Measurements from ENCODE around the gene FIGN. TPM values are rescaled to one million over a fixed set of nuclear protein-coding genes. Genes with fewer than 3 reads are reported as not detected.

The FIGN gene
- total and polyA plus RNA-seq, 10 of the 15 experiments (the other 5 are each of a cell fraction or from before 2014, with no cell fraction given): under 0.01 to 0.01 TPM; not detected in 8

DNA sequence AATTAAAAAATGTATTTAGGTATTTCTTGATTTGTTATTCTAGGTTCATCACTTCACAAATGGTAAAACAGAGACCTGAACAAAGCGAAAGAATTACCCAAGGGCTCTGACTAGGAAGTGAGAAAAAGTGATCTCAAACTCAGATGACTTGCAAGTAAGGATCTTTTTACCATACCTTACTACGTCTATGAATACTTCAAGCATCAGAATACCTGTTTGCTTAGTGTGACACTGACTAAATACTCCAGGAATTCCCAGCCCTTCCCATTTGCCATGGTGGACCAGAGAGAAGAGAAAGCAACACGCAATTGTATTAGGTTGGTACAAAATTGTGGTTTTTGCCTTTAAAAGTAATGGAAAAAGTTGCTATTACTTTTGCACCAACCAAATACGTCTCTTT, 35.8 kb upstream of the FIGN start:
- CTCF ChIA-PET: no interaction called here

More for the DNA sequence above, 35.8 kb upstream of the FIGN start:
- RAD21 ChIA-PET (ENCODE audit: unreplicated experiment): no interaction called here
- Histone ChIP-seq H3K4me1 (ENCODE audit: control insufficient read depth, insufficient read depth, low read length) (no peaks in the 10 kb centered on the region), H3K27ac (ENCODE audit: control insufficient read depth, insufficient read depth) (no peak overlapping the region), H3K36me3 (ENCODE audit: control insufficient read depth in 2 of 2, insufficient read depth in 2 of 2, low read length in 1 of 2) (no peaks in the 10 kb centered on the region), H3K27me3 (replicated peaks in 1 of 2; ENCODE audit: control insufficient read depth in 2 of 2, insufficient read depth in 2 of 2, low read length in 1 of 2) (no peaks in the 10 kb centered on the region), H3K79me2 (ENCODE audit: control insufficient read depth, insufficient read depth, low read length) (no peaks in the 10 kb centered on the region), H3K9me3 (replicated peaks; ENCODE audit: control insufficient read depth, insufficient read depth, low read length) (no peaks in the 10 kb centered on the region), H4K20me1 (ENCODE audit: control insufficient read depth, insufficient read depth) (no peaks in the 10 kb centered on the region), H3K4me2 (ENCODE audit: control insufficient read depth, insufficient read depth) (no peak overlapping the region), H3K4me3 (no peak overlapping the region), H3K9ac (ENCODE audit: control insufficient read depth, insufficient read depth, low read length) (no peak overlapping the region), H2AFZ (ENCODE audit: control insufficient read depth, low read depth, low read length) (no peak overlapping the region)
- in situ Hi-C loops (cut with MboI): no loop called here
- DNase-seq (ENCODE audit: low read depth, low spot score): no peak
- TF ChIP-seq MEF2A (IDR thresholded peaks at IDR 0.05; ENCODE audit: insufficient read depth, low read depth, low read length) (no peak), TCF12 (IDR thresholded peaks at IDR 0.05; ENCODE audit: low read depth, low read length) (no peak), YBX1 (IDR thresholded peaks at IDR 0.05) (no peak), CHD4 (IDR thresholded peaks at IDR 0.05) (no peak), CEBPB (IDR thresholded peaks at IDR 0.05; ENCODE audit: borderline replicate concordance in 1 of 2, low read depth in 2 of 2, low read length in 2 of 2) (no peak), JUNB (IDR thresholded peaks at IDR 0.05) (no peak), YY1 (IDR thresholded peaks at IDR 0.05; ENCODE audit: low read depth, low read length) (no peak), PAX5 (IDR thresholded peaks at IDR 0.05; ENCODE audit: borderline replicate concordance, low read depth, low read length) (no peak), TAF1 (IDR thresholded peaks at IDR 0.05; ENCODE audit: borderline replicate concordance, low read depth, low read length) (no peak), CBX5 (IDR thresholded peaks at IDR 0.05; ENCODE audit: low read depth) (no peak), HDAC2 (IDR thresholded peaks at IDR 0.05) (no peak), SMARCA5 (IDR thresholded peaks at IDR 0.05) (no peak), SMAD5 (IDR thresholded peaks at IDR 0.05; ENCODE audit: low read depth) (no peak), SMAD1 (IDR thresholded peaks at IDR 0.05; ENCODE audit: low read depth, partially characterized antibody) (no peak), EED (IDR thresholded peaks at IDR 0.05; ENCODE audit: low read depth) (no peak), ELK1 (IDR thresholded peaks at IDR 0.05; ENCODE audit: low read depth, low read length) (no peak), TCF7 (IDR thresholded peaks at IDR 0.05; ENCODE audit: borderline replicate concordance) (no peak), CREB1 (IDR thresholded peaks at IDR 0.05; ENCODE audit: low read depth) (no peak), ZNF384 (IDR thresholded peaks at IDR 0.05; ENCODE audit: borderline replicate concordance, low read depth, low read length) (no peak), RFX5 (IDR thresholded peaks at IDR 0.05; ENCODE audit: low read depth, low read length) (no peak)
- ATAC-seq: no peak
- SMC1A ChIA-PET (ENCODE audit: uncharacterized antibody, unreplicated experiment): no interaction called here
- BruUV-seq (replicated peaks): no TSS peak
- no peak for FAIRE-seq
- POLR2A ChIA-PET: no interaction called here
- 0% methylated on average over 4 of the region's 4 CpGs for WGBS (ENCODE audit: insufficient coverage, insufficient replicate concordance, low lambda C conversion rate, missing lambda C conversion rate)
- intact Hi-C loops (cut with micrococcal nuclease; ENCODE audit: unreplicated experiment): no loop called here
